Coronary artery (tissue), 2 donors: Measurements from ENCODE around the gene SMARCB1.

Experiments
- DNase-seq: peaks from one replicate; pipeline ENCODE4 v3.0.0-alpha.2; 2017; ENCODE audit warnings: low spot score
- H3K27ac ChIP-seq, 2 donors: fragments of 200-600 bp; sonication (generic); one replicate each; pipeline ENCODE4 v1.5.1; 2016 to 2019
- H3K4me3 ChIP-seq: fragments of 200-600 bp; sonication (generic); 2 replicates; pipeline ENCODE4 v1.5.1; 2016; ENCODE audit warnings: mild to moderate bottlenecking, moderate library complexity
- CTCF ChIP-seq: fragments of 200-600 bp; sonication (generic); IDR thresholded peaks from one replicate; pipeline ENCODE4 v1.5.1; 2019; ENCODE audit warnings: antibody characterized with exemption

SMARCB1 gene

GRCh38 chr22:23846081-23846469 lies 59.3 kb downstream of the SMARCB1 start:
- Histone ChIP-seq H3K4me3 (no peak overlapping the region), H3K27ac (peak overlapping the region; percentile 1 to 66)
- no peak for TF ChIP-seq CTCF
- DNase-seq = no peak

GRCh38 chr22:23847310-23847920 lies 60.6 kb downstream of the SMARCB1 start:
- Histone ChIP-seq H3K27ac (no peak overlapping the region), H3K4me3 (no peak overlapping the region)
- no peak for TF ChIP-seq CTCF
- no peak for DNase-seq

GRCh38 chr22:23847991-23848864 lies 61.5 kb downstream of the SMARCB1 start:
- no peak overlapping the region for H3K4me3 ChIP-seq
- no peak for TF ChIP-seq CTCF
- H3K27ac ChIP-seq = no peak overlapping the region
- DNase-seq = no peak

- TF ChIP-seq CTCF = peak; percentile 96
- peak; percentile 87 for DNase-seq
- Histone ChIP-seq H3K4me3 (peak overlapping the region; percentile 49), H3K27ac (no peak overlapping the region)
Observed at GRCh38 chr22:23849009-23850006, 62.5 kb downstream of the SMARCB1 start.

- no peak for DNase-seq
Observed at GRCh38 chr22:23850136-23850611, 63.4 kb downstream of the SMARCB1 start.

More at GRCh38 chr22:23850136-23850611, 63.4 kb downstream of the SMARCB1 start:
- TF ChIP-seq CTCF = no peak
- no peak overlapping the region for H3K27ac ChIP-seq
- H3K4me3 ChIP-seq = no peak overlapping the region
